GM23338 (cell line): ENCODE data around the gene PDGFRB. TPM values are rescaled to one million over a fixed set of nuclear protein-coding genes. Genes with fewer than 3 reads are reported as not detected.

Experiments used
- ATAC-seq: fragments of 200-7000 bp; cut with Tn5 transposase; 3 replicates; pipeline ENCODE4 v1.9.1; 2020
- DNase-seq: peaks from one replicate; pipeline ENCODE4 v3.0.0-alpha.2; 2015; ENCODE audit warnings: low spot score
- H2AFZ ChIP-seq: fragments of 200-600 bp; sonication (generic); 2 replicates; pipeline ENCODE4 v1.8.0; 2016; ENCODE audit warnings: antibody characterized with exemption, mild to moderate bottlenecking, moderate library complexity
- H3F3A ChIP-seq: fragments of 200-600 bp; sonication (generic); replicated peaks from 2 replicates; pipeline ENCODE4 v1.8.0; 2017; ENCODE audit warnings: antibody characterized with exemption, mixed run types, low read depth
- H3K27ac ChIP-seq: fragments of 200-600 bp; sonication (generic); 2 replicates; pipeline ENCODE4 v1.6.1; 2016; ENCODE audit warnings: low read depth
- H3K27me3 ChIP-seq: fragments of 200-600 bp; sonication (generic); 2 replicates; pipeline ENCODE4 v1.8.0; 2016; ENCODE audit warnings: mild to moderate bottlenecking, mixed run types, moderate library complexity; ENCODE audit not compliant: insufficient read depth
- H3K36me3 ChIP-seq: fragments of 200-600 bp; sonication (generic); 2 replicates; pipeline ENCODE4 v1.8.0; 2016; ENCODE audit warnings: mild to moderate bottlenecking; ENCODE audit not compliant: insufficient read depth
- H3K4me1 ChIP-seq: fragments of 200-600 bp; sonication (generic); 2 replicates; pipeline ENCODE4 v1.8.0; 2016; ENCODE audit warnings: mild to moderate bottlenecking, moderate library complexity; ENCODE audit not compliant: insufficient read depth
- H3K4me2 ChIP-seq: fragments of 200-600 bp; sonication (generic); 2 replicates; pipeline ENCODE4 v1.7.1; 2017; ENCODE audit warnings: mixed run types
- H3K4me3 ChIP-seq: fragments of 200-600 bp; sonication (generic); 2 replicates; pipeline ENCODE4 v1.6.1; 2016; ENCODE audit warnings: mixed run types
- H3K79me2 ChIP-seq: fragments of 200-600 bp; sonication (generic); replicated peaks from 2 replicates; pipeline ENCODE4 v1.8.0; 2017; ENCODE audit warnings: mild to moderate bottlenecking; ENCODE audit not compliant: insufficient read depth
- H3K9me2 ChIP-seq: fragments of 200-600 bp; sonication (generic); 2 replicates; pipeline ENCODE4 v1.8.0; 2017; ENCODE audit not compliant: insufficient read depth
- H4K20me1 ChIP-seq: fragments of 200-600 bp; sonication (generic); replicated peaks from 2 replicates; pipeline ENCODE4 v1.8.0; 2017; ENCODE audit warnings: mild to moderate bottlenecking; ENCODE audit not compliant: insufficient read depth
- H3K27ac Mint-ChIP-seq: 2 replicates; pipeline ENCODE4 v1.8.0; 2020; ENCODE audit warnings: inconsistent platforms, mild to moderate bottlenecking, moderate library complexity, mixed read lengths
- H3K27me3 Mint-ChIP-seq: 3 replicates; pipeline ENCODE4 v1.8.0; 2022; ENCODE audit warnings: low read depth, mild to moderate bottlenecking, moderate library complexity, mixed read lengths, inconsistent platforms; ENCODE audit not compliant: insufficient read depth, poor library complexity
- H3K36me3 Mint-ChIP-seq: 3 replicates; pipeline ENCODE4 v1.8.0; 2021; ENCODE audit warnings: low read depth, mild to moderate bottlenecking, inconsistent platforms, moderate library complexity, mixed read lengths
- H3K4me1 Mint-ChIP-seq: 3 replicates; pipeline ENCODE4 v1.8.0; 2020; ENCODE audit warnings: mild to moderate bottlenecking, inconsistent platforms, mixed read lengths
- H3K4me3 Mint-ChIP-seq: 3 replicates; pipeline ENCODE4 v1.8.0; 2021; ENCODE audit warnings: moderate library complexity, mild to moderate bottlenecking, inconsistent platforms, mixed read lengths
- H3K9me3 Mint-ChIP-seq: 3 replicates; pipeline ENCODE4 v1.8.0; 2020; ENCODE audit warnings: moderate library complexity, mild to moderate bottlenecking, inconsistent platforms, mixed read lengths
- CREB1 ChIP-seq: fragments of 250-450 bp; sonication (Bioruptor Pico); IDR thresholded peaks from 2 replicates; pipeline ENCODE4 v1.5.0; 2020; ENCODE audit warnings: low read depth, mild to moderate bottlenecking, moderate library complexity
- EZH2phosphoT487 ChIP-seq: fragments of 200-600 bp; sonication (generic); IDR thresholded peaks from one replicate; pipeline ENCODE4 v1.8.1; 2018; ENCODE audit warnings: antibody characterized with exemption; ENCODE audit not compliant: unreplicated experiment
- JUNB ChIP-seq: IDR thresholded peaks from one replicate; pipeline ENCODE4 v1.6.1; 2016; ENCODE audit warnings: antibody characterized with exemption; ENCODE audit not compliant: unreplicated experiment
- NANOG ChIP-seq: IDR thresholded peaks from 2 replicates; pipeline ENCODE4 v1.6.1; 2016; ENCODE audit warnings: antibody characterized with exemption, borderline replicate concordance
- ZNF114 ChIP-seq: fragments of 250-450 bp; sonication (Bioruptor Pico); IDR thresholded peaks from 2 replicates; pipeline ENCODE4 v1.5.0; 2020; ENCODE audit warnings: mild to moderate bottlenecking, moderate library complexity
- polyA plus RNA-seq: library from polyadenylated mRNA; unstranded; fragments of >200 nt; fragmentation: Nextera tagmentation; extraction: Ambion mirVana; gene quantifications from 2 replicates; pipeline ENCODE4 v1.2.1, GENCODE V29; 2016
- total RNA-seq: library from RNA; depleted of rRNA; stranded (reverse); fragments of >200 nt; shearing (Covaris generic); gene quantifications from 2 replicates; pipeline ENCODE4 v1.2.3, GENCODE V29; 2014
- TF ChIP-seq, protein P1 (sequence below): fragments of 250-450 bp; sonication (Bioruptor Pico); IDR thresholded peaks from 2 replicates; pipeline ENCODE4 v1.5.0; 2020; ENCODE audit warnings: mild to moderate bottlenecking, moderate library complexity

Gene PDGFRB
- total and polyA plus RNA-seq, 2 experiments from 2014 or later: 4.5 to 11.3 TPM

DNA sequence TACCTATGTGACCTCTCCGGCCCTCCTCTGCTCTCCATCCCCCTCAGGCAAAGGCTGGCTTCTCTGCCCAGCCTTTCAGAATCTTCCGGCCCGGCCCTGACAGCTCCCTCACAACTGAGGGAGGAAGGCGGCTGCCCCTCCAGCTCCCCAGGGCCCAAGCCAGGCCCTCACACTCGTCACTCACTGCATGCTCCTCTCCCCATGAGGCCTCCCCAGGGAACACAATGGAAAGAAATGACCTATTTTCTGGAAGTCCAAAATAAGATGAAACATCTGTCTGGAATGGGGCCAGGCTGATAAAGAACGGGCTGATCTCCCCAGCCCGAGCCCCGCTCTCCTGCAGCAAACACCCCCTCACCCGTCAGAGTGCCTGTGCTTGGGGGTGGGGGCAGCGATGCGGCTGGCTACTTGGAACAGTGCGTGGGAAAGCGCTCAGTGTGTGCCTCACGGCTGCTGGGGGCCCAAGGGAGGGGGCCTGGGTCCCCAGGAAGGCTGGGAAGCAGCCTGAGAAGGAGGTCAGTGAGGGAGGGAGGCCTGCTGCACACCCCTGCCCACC lies 11.3 kb downstream of the PDGFRB start:
- Mint-ChIP-seq H3K36me3 (no peaks in the 10 kb centered on the region; the same call in 2 of the 3 replicates), H3K4me3 (no peak overlapping the region; the same call in 2 of the 3 replicates), H3K9me3 (no peaks in the 10 kb centered on the region), H3K4me1 (peaks cover 44% of the 10 kb centered on the region), H3K27me3 (peaks cover 14% of the 10 kb centered on the region), H3K27ac (peak overlapping the region; percentile 24; the same call in 1 of the 2 replicates)
- Histone ChIP-seq H3K27me3 (no peaks in the 10 kb centered on the region), H4K20me1 (no peaks in the 10 kb centered on the region), H3F3A (no peaks in the 10 kb centered on the region), H3K79me2 (no peaks in the 10 kb centered on the region), H3K4me1 (peaks cover 9% of the 10 kb centered on the region), H3K4me3 (0 out of 2 replicates have a peak overlapping the region, but pooled peaks have one; percentile 20), H2AFZ (peak overlapping the region; percentile 66), H3K4me2 (peak overlapping the region; percentile 62; the same call in 1 of the 2 replicates), H3K36me3 (no peaks in the 10 kb centered on the region), H3K9me2 (no peaks in the 10 kb centered on the region), H3K27ac (no peak overlapping the region)
- peak; percentile 33 for DNase-seq
- no peak for TF ChIP-seq ZNF114
- TF ChIP-seq JUNB: no peak
- TF ChIP-seq CREB1 (CRISPR knock-in tag): no peak
- TF ChIP-seq, protein P1, sequence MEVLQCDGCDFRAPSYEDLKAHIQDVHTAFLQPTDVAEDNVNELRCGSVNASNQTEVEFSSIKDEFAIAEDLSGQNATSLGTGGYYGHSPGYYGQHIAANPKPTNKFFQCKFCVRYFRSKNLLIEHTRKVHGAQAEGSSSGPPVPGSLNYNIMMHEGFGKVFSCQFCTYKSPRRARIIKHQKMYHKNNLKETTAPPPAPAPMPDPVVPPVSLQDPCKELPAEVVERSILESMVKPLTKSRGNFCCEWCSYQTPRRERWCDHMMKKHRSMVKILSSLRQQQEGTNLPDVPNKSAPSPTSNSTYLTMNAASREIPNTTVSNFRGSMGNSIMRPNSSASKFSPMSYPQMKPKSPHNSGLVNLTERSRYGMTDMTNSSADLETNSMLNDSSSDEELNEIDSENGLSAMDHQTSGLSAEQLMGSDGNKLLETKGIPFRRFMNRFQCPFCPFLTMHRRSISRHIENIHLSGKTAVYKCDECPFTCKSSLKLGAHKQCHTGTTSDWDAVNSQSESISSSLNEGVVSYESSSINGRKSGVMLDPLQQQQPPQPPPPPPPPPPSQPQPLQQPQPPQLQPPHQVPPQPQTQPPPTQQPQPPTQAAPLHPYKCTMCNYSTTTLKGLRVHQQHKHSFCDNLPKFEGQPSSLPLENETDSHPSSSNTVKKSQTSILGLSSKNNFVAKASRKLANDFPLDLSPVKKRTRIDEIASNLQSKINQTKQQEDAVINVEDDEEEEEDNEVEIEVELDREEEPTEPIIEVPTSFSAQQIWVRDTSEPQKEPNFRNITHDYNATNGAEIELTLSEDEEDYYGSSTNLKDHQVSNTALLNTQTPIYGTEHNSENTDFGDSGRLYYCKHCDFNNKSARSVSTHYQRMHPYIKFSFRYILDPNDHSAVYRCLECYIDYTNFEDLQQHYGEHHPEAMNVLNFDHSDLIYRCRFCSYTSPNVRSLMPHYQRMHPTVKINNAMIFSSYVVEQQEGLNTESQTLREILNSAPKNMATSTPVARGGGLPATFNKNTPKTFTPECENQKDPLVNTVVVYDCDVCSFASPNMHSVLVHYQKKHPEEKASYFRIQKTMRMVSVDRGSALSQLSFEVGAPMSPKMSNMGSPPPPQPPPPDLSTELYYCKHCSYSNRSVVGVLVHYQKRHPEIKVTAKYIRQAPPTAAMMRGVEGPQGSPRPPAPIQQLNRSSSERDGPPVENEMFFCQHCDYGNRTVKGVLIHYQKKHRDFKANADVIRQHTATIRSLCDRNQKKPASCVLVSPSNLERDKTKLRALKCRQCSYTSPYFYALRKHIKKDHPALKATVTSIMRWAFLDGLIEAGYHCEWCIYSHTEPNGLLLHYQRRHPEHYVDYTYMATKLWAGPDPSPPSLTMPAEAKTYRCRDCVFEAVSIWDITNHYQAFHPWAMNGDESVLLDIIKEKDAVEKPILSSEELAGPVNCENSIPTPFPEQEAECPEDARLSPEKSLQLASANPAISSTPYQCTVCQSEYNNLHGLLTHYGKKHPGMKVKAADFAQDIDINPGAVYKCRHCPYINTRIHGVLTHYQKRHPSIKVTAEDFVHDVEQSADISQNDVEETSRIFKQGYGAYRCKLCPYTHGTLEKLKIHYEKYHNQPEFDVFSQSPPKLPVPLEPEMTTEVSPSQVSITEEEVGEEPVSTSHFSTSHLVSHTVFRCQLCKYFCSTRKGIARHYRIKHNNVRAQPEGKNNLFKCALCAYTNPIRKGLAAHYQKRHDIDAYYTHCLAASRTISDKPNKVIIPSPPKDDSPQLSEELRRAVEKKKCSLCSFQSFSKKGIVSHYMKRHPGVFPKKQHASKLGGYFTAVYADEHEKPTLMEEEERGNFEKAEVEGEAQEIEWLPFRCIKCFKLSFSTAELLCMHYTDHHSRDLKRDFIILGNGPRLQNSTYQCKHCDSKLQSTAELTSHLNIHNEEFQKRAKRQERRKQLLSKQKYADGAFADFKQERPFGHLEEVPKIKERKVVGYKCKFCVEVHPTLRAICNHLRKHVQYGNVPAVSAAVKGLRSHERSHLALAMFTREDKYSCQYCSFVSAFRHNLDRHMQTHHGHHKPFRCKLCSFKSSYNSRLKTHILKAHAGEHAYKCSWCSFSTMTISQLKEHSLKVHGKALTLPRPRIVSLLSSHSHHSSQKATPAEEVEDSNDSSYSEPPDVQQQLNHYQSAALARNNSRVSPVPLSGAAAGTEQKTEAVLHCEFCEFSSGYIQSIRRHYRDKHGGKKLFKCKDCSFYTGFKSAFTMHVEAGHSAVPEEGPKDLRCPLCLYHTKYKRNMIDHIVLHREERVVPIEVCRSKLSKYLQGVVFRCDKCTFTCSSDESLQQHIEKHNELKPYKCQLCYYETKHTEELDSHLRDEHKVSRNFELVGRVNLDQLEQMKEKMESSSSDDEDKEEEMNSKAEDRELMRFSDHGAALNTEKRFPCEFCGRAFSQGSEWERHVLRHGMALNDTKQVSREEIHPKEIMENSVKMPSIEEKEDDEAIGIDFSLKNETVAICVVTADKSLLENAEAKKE (CRISPR knock-in tag): no peak
- TF ChIP-seq EZH2phosphoT487: no peak
- TF ChIP-seq NANOG: no peak
- ATAC-seq: peak; percentile 32
